Ovary (tissue), 9 donors: ENCODE results near the gene TRAPPC1. TPM values are rescaled to one million over a fixed set of nuclear protein-coding genes. Genes with fewer than 3 reads are reported as not detected.
A peak's percentile ranks its signal among the peaks of the same experiment; 100 is the strongest.

Experiments used
- DNase-seq, 5 donors: peaks; one replicate each; pipeline ENCODE4 v3.0.0-alpha.2; 2019 to 2020
- H3K27ac ChIP-seq, 2 donors: fragments of 200-600 bp; one replicate each; pipeline versions ENCODE4 v1.5.1 to v1.8.0; 2019 to 2022
- H3K27me3 ChIP-seq: fragments of 200-600 bp; one replicate; pipeline ENCODE4 v1.8.0; 2022
- H3K36me3 ChIP-seq: fragments of 200-600 bp; sonication (generic); one replicate; pipeline ENCODE4 v1.5.1; 2019
- H3K4me1 ChIP-seq: one replicate; pipeline ENCODE4 v1.8.1; 2013; ENCODE audit warnings: mild to moderate bottlenecking, moderate library complexity; ENCODE audit not compliant: insufficient read depth
- H3K4me3 ChIP-seq: fragments of 200-600 bp; sonication (generic); one replicate; pipeline ENCODE4 v1.5.1; 2017
- H3K9me3 ChIP-seq, 2 donors: fragments of 200-600 bp in 1 of 2; sonication (generic) in 1 of 2; one replicate each; pipeline versions ENCODE4 v1.5.1 to v1.8.1; 2013 to 2019; ENCODE audit warnings: mild to moderate bottlenecking in 1 of 2, moderate library complexity in 1 of 2
- EP300 ChIP-seq: sonication (generic); formaldehyde crosslinking; IDR thresholded peaks from one replicate; pipeline ENCODE4 v1.6.1; 2017; ENCODE audit warnings: antibody characterized with exemption
- POLR2A ChIP-seq: fragments of 450-650 bp; IDR thresholded peaks from one replicate; pipeline ENCODE4 v1.6.1; 2017; ENCODE audit warnings: antibody characterized with exemption, mild to moderate bottlenecking, moderate library complexity
- WGBS, 3 donors: extraction: QIAGEN DNeasy Blood & Tissue Kit in 1 of 3; methylation state at CpG; one replicate each; pipeline versions ENCODE4 v1.1.5 to v1.1.7; 2013 to 2017; 5-methylcytosine and 5-hydroxymethylcytosine counted together
- intact Hi-C, 4 donors: fragments of 100-400 bp; cut with DNase I; formaldehyde crosslinking; loops; one replicate each; pipeline versions ENCODE4 v1.11.0 to v1.15.1; 2022 to 2023
- polyA plus RNA-seq, 2 donors: library from polyadenylated mRNA; stranded (reverse); fragments of 200-250 nt in 1 of 2; fragments of 350-450 nt in 1 of 2; fragmentation: Illumina TruSeq in 1 of 2; extraction: RNeasy Lipid Tissue Mini Kit (QIAGEN cat#74804) in 1 of 2; gene quantifications; one replicate each; pipeline ENCODE4 v1.2.3, GENCODE V29; 2013 to 2014
- total RNA-seq, 7 donors: library from RNA; depleted of rRNA in 2 of 7; stranded (reverse); fragments of >200 nt in 2 of 7; fragmentation: NEBNext Ultra II Directional in 3 of 7; extraction: Animal tissue kit (Norgen Biotek cat#: 25700) in 3 of 7; gene quantifications; one replicate each; pipeline versions ENCODE4 v1.1.0 to v1.2.4, GENCODE V29; 2016 to 2023
- TF ChIP-seq, protein P1 (sequence below), 3 donors: fragments of 450-650 bp in 2 of 3; fragments of 200-600 bp in 1 of 3; IDR thresholded peaks; one replicate each; pipeline versions ENCODE4 v1.5.1 to v1.8.0; 2016 to 2022; ENCODE audit warnings: antibody characterized with exemption in 3 of 3, mild to moderate bottlenecking in 1 of 3
- donor health status: DM: no; HTN: no; CAD: no; lungs with moderate emphysema.
- donor health status: DM: no; HTN: no; CAD: no.
- donor health status: Bipolar disorder and iron deficiency.
- donor health status: DM: yes; HTN: yes; CAD: no.
- donor health status: DM: no; HTN: no; CAD: no.
- donor health status: DM: yes; HTN: yes; CAD: no.

The TRAPPC1 gene
- total and polyA plus RNA-seq, 9 donors: 27.5 to 238 (median 77.5) TPM

- intact Hi-C loops: loop anchor here in 2 of 4 donors (5.0 kb wide), 1 partner anchor 33 kb away; no protein-coding TSS in a partner anchor
- Histone ChIP-seq H3K4me3 (no peak overlapping the region), H3K4me1 (no peaks in the 10 kb centered on the region), H3K27ac (no peak overlapping the region), H3K9me3 (no peaks in the 10 kb centered on the region), H3K27me3 (no peaks in the 10 kb centered on the region), H3K36me3 (no peaks in the 10 kb centered on the region)
- 85 to 87% (median 86%) methylated on average over 8 of the region's 8 CpGs for WGBS, 3 donors
- no peak for DNase-seq
- TF ChIP-seq, protein P1, sequence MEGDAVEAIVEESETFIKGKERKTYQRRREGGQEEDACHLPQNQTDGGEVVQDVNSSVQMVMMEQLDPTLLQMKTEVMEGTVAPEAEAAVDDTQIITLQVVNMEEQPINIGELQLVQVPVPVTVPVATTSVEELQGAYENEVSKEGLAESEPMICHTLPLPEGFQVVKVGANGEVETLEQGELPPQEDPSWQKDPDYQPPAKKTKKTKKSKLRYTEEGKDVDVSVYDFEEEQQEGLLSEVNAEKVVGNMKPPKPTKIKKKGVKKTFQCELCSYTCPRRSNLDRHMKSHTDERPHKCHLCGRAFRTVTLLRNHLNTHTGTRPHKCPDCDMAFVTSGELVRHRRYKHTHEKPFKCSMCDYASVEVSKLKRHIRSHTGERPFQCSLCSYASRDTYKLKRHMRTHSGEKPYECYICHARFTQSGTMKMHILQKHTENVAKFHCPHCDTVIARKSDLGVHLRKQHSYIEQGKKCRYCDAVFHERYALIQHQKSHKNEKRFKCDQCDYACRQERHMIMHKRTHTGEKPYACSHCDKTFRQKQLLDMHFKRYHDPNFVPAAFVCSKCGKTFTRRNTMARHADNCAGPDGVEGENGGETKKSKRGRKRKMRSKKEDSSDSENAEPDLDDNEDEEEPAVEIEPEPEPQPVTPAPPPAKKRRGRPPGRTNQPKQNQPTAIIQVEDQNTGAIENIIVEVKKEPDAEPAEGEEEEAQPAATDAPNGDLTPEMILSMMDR (IDR thresholded peaks at IDR 0.05): no peak
- TF ChIP-seq POLR2A: no peak
- no peak for TF ChIP-seq EP300
Measured at GRCh38 chr17:7894866-7895265, 36.9 kb downstream of the TRAPPC1 start.

DNA sequence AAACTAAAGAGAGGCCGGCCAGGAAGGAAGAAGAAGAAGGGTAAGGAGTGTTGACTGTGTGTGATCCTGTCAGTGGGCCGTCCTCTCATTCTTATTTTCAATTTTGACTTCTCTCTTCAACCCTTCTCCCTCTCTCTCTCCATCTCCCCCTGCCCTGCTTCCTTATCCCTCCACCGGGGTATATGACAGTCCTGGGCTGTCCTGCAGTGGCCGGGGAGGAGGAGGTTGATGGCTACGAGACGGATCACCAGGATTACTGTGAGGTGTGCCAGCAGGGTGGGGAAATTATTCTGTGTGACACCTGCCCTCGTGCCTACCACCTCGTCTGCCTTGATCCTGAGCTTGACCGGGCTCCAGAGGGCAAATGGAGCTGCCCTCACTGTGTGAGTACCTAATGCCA is 37.5 kb downstream of the TRAPPC1 start:
- Histone ChIP-seq H3K9me3 (no peaks in the 10 kb centered on the region), H3K4me3 (no peak overlapping the region), H3K27ac (no peak overlapping the region), H3K36me3 (no peaks in the 10 kb centered on the region), H3K4me1 (peaks cover 5% of the 10 kb centered on the region), H3K27me3 (no peaks in the 10 kb centered on the region)
- intact Hi-C loops: no loop called here
- no peak for DNase-seq
- TF ChIP-seq, protein P1 (IDR thresholded peaks at IDR 0.05): no peak
- TF ChIP-seq EP300 (no peak), POLR2A (no peak)
- 89 to 90% (median 89%) methylated on average over 9 of the region's 9 CpGs for WGBS, 3 donors

GRCh38 chr17:7893187-7893880 is 38.4 kb downstream of the TRAPPC1 start:
- Histone ChIP-seq H3K27me3 (no peaks in the 10 kb centered on the region), H3K4me3 (no peak overlapping the region), H3K36me3 (no peaks in the 10 kb centered on the region), H3K27ac (no peak overlapping the region), H3K9me3 (no peaks in the 10 kb centered on the region), H3K4me1 (peaks cover 13% of the 10 kb centered on the region)
- 66 to 76% (median 67%) methylated on average over 15 of the region's 15 CpGs for WGBS, 3 donors
- no peak for TF ChIP-seq POLR2A
- TF ChIP-seq, protein P1 (IDR thresholded peaks at IDR 0.05): no peak
- no peak for TF ChIP-seq EP300
- no peak for DNase-seq
- intact Hi-C loops: no loop called here

DNA sequence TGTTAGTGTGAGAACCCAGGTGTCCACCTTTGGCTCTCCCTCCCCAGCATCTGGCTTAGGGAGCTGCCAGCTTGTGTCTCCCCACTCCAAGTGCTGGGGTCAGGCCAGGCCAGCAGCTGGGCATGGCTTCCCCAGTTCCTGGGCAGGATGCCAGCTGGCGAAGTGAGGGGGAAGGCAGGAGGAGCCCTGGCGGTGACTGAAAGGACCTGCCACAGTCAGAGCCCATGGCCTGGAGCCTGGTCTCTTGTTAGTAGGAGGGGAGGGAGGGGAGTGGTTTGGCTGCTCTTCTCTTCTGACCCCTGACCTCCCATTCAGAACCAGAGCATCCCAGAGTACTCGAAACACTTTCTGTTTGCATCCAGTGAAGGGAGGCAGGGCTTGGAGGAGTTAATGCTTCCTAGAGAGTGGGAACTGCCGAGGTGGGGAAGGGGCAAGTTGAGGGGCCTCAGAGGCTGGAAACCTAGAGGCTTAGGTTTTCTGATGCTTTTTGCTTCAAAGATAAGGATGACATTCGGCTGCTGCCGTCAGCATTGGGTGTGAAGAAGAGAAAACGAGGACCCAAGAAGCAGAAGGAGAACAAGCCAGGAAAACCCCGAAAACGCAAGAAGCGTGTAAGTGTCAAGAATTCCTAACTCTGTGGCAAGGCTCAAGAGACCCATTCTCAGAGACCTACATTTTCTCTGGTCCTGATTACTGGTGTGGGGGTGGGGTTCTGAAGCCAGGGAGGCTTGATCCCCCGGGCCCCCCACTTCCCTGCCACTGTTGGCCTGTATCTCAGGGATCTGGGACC is 42.4 kb downstream of the TRAPPC1 start:
- Histone ChIP-seq H3K9me3 (no peaks in the 10 kb centered on the region), H3K4me1 (peaks cover 18% of the 10 kb centered on the region), H3K36me3 (no peaks in the 10 kb centered on the region), H3K4me3 (peak overlapping the region; percentile 9), H3K27me3 (no peaks in the 10 kb centered on the region), H3K27ac (peak overlapping the region; percentile 95 to 98)
- intact Hi-C loops: no loop called here
- DNase-seq: peak; percentile 90 to 97 (median 93)
- 14 to 17% (median 15%) methylated on average over 11 of the region's 11 CpGs for WGBS, 3 donors
- TF ChIP-seq EP300 (no peak), POLR2A (no peak)
- TF ChIP-seq, protein P1 (IDR thresholded peaks at IDR 0.05): peak; percentile 30 to 63 (median 62)
